ENCODE results near the gene VSTM5.

The VSTM5 gene

GRCh38 chr11:93842034-93842433 is 8.4 kb downstream of the VSTM5 start:
- no peak for DNase-seq

DNA sequence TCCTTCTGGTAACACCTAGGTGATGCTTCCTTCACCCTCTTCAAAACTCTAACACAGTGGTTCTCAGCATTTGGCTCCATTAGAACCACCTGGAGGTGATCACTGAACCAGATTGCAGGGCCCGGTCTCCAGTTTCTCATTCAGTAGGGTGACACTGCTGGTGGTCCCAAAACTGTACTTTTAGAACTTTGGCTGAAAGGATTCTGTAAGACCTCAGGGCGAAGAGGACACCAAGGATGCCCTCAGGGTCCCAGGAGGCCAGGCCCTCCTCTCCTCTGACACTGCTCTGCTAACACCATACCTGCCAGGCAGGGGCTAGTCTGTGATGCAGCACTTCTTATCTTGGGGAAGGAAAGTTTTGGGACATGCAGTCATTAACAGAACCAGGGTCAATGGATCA is 9.0 kb downstream of the VSTM5 start:
- DNase-seq: no peak

- DNase-seq: no peak
Observed at GRCh38 chr11:93840981-93841380, 9.4 kb downstream of the VSTM5 start.

GRCh38 chr11:93840180-93840579 is 10.2 kb downstream of the VSTM5 start:
- no peak for DNase-seq

DNA sequence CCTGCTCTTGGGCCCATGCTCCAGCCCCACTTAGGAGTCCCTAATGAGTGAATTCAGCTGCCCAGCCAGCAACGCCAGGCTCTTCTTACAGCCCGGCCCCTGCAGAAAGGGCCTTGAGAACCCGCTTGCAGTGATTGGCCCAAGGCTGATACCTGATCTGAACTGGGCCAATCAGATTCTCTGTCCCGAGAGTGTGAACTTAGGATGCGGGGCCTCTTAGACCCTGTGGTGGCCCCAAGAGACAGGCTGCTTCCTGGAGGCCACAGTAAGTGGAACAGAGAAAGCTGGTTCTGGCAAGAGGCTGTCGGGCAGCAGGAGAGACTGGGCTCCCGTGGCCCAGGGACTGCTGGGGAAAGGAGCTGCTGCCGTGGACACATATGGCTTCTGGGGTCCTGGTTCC is 11.5 kb downstream of the VSTM5 start:
- DNase-seq: no peak

DNA sequence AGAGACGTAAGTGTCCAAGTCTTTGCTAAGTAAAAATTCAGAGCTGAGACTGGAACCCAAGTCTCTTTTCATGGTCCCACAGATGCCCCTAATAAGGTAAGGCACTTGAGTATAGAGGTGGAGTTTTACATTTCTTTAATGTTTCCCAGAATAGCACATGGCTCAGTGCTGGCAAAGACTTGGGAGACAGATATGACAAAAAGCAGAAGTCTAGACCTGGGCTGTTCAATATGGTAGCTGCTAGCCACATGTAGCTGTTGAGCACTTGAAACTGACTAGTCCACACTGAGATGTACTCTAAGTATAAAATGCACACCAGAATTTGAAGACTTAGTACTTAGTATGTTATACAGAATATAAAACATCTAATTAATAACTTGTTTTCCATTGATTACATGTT is 17.6 kb downstream of the VSTM5 start:
- DNase-seq: no peak

- DNase-seq: no peak
Observed at GRCh38 chr11:93831343-93832127, 18.9 kb downstream of the VSTM5 start.

DNA sequence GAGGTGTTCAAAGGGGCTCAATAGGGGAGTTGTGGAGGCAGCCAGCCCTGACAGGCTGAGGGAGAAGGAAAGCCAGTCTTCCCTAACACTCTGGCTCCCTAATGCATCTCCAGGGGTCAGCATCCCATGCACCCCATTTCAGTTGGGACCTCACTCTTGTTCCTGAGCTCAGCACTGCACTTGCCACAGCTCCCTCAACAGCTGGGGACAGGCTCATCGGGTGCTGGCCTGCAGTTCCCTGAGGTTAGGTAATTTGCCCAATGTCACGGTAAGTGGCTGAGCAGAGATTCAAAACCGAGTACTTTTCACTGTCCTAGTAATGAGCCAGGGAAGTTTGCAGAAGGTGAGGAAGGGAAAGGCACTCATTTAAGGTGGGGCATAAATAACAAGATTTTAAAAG is 20.8 kb downstream of the VSTM5 start:
- DNase-seq: no peak

GRCh38 chr11:93827363-93827762 is 23.1 kb downstream of the VSTM5 start:
- no peak for DNase-seq

DNA sequence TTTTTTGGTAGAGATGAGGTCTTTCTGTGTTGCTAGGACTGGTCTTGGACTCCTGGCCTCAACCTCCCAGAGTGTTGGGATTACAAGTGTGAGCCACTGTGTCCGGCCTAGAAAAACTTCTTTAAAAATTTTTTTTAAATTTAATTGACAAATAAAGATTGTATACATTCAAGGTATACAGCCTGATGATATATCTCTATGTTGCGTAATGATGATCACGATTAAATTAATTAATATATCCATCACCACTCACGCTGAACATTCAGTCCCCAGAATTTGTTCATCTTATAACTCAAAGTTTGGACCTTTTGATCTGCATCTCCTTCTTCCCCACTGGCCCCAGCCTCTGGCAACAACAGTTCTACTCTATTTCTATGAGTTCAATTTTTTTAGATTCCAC is 27.2 kb downstream of the VSTM5 start:
- DNase-seq: no peak

DNA sequence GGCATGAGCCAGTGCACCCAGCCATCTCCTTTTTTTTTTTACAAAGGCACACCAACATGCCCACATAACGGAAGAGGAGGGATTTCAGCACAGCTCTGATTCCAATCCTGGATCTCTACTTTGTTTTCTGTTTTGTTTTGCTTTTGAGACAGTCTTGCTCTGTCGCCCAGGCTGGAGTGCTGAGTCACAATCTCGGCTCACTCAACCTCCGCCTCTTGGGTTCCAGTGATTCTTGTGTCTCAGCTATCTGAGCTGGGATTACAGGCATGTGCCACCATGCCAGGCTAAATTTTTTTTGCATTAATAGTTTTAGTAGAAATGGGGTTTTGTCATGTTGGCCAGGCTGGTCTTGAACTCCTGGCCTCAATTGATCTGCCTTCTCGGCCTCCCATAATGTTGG is 28.1 kb downstream of the VSTM5 start:
- no peak for DNase-seq

- DNase-seq: no peak
Observed at GRCh38 chr11:93821617-93822016, 28.8 kb downstream of the VSTM5 start.

DNA sequence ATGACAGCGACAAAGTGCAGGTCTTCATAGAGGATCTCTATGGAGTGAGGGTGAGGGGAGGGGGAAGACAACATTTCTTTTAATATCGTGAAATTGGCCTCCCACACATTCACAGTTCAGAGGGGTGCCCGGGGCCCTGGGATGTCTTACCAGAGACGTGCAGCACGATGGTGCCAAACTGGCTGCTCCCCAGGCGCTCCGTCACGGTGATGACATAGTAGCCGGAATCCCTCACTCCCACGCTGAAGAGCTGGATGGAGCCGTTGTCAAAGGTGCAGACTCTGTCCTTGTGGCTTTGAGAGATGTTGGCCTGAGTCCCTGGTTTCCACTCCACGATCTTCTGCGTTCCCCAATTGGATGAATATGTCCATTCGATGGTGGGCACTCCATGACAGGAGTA is 29.6 kb downstream of the VSTM5 start:
- DNase-seq: no peak

DNA sequence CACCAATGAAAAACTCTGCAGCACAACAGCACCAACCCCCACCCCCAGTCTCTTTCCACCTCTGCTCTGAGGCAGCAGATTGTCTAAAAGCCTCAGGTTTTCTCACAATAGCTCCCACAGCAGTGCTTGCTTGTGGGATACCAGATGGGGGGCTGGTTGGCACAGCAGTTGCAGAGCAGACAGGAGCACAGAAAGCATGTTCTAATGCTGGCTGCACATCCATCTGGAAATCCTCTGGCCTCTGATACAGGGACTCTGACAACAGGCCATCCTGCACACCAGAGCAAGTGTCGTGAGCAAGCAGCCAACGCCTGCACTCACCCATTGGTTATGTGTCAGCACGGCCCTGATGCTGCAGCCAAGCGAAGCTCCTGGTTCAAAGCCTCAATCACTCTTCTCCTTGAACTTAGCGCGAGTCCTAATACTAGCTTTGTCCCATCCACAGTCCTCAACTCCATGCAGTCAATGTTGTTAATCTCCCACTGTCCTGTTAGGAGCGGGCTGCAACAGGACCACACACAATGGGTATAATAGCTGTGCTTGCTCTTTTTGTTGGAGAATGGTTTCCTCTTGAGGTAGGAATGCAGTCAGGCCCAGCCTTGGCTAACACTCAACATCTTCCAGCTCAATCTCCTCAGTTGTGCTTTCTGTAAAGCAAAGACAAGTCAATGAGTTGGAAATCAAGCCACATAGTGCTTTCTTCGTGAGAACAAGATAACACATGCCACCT is 30.3 kb downstream of the VSTM5 start:
- no peak for DNase-seq

DNA sequence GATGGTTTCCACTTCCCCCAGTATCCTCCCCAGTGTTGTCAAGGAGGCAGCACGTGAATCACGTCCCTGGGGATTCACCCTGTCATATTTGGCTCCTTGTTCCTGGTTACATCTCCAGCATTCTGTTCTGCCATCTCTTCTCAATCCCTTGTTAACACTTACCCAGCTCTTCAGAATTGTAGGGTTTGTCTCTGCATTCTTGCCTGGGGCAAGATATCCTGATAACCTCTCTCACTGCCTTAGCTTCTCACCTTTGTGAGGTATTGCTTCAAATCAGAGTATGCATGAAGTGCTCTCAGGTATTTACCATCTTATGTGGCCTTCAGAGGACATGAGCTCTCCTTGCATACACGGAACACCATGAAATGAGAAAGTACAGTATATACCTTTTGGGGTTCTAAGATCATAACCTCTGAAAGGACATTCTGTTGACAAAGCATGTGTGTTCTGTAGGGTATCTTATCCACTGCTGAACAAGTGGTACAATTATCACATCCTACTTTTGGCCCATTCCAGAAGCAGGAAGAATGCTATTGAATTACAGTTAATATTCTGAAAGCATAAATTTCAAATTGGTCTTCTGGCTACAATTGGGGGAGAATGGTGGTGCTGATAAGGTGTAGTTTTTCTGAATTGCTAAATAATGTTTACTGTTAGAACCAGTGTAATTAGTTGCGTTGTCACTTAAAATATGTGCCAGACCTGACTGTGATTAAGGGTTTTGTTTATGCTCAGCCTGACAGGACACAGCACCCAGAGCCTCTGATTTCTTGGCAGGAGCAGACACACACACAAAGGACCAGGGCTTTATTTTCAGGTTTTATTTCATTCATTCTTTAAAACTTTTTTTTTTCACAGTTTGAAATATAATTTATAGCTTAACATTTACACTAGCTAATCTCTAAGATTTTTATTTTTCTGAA is 32.7 kb downstream of the VSTM5 start:
- no peak for DNase-seq

DNA sequence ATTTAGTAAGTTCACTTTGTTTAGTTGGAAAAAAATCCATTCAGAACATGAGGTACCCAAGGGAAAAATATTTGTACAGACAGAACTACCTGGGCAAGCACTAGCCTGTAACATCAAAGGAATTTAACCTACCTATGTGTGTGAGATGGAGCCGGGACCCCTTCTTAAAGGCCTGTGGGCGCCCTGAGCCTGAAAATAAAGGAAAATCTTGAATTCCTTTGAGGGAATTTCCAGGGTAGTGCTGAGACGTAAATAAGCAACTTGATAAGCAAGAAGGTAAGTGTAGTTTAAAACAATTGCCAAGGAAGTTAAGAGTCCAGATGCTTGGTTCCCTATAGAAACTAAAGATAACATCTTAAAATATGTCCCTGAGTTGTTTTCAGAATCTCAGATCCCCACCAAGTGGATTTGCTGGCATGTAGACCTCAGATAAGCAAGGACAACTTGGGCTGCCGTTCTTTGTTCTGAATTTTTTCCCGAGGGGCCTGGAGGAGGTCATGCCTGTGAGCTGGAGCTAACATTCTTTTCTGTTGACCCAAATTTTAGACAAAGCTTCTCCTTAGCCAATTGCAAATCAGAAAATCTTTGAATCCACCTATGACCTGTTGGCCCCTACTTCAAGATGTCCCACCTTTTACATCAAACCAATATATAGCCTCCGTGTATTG is 35.3 kb downstream of the VSTM5 start:
- DNase-seq: no peak

DNA sequence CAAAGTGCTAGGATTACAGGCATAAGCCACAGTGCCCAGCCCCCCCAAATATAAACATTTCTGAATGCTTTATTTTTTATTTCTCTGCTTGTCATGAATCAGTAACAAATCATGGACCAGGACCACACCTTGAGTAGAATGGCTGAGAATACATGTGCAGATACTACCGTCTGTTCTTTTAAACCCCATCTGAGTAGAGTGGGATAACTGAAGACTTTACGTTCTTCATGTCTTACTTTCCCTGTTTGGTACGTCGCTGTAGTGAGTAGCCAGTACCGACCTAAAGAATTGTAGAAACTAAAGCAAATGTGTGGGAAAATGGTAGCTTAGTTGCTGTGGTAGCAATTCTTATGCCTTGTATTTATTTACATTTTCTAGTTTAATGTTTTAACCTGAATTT is 36.4 kb downstream of the VSTM5 start:
- no peak for DNase-seq

GRCh38 chr11:93807980-93808379 is 42.4 kb downstream of the VSTM5 start:
- no peak for DNase-seq

GRCh38 chr11:93804879-93805278 is 45.5 kb downstream of the VSTM5 start:
- no peak for DNase-seq

DNA sequence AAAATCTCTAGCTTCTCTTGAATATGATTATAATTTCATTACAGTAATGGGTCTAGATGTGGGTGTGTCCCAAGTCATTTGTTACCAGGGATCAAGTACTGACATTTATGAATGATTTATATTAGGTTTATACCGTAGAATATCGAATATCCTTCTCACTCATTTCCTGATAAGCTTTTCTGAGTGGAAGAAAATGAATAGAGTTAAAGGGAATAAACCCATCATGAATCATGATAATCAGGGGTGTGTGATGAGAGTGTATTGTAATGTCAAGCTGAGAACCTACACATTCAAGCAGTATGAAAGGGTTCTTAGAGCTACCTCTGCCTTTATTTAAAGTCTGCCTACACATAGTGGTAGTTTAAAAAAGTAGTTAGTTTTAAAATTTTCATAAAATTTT is 49.1 kb downstream of the VSTM5 start:
- no peak for DNase-seq

- DNase-seq: no peak
Observed at GRCh38 chr11:93796441-93797231, 53.8 kb downstream of the VSTM5 start.

- no peak for DNase-seq
Observed at GRCh38 chr11:93791493-93791892, 58.9 kb downstream of the VSTM5 start.

Measured in activated CD8-positive, alpha-beta memory T cell treated with anti-CD3 and anti-CD28 coated beads, Interleukin-2, amount 50 U/mL, for 4 hours (primary cell).